DMS79 (cell line): ENCODE results near the gene THBS2.
"Not testable (repeated sequence)": the region's sequence is repeated elsewhere in the genome, so short reads cannot be mapped to it uniquely, and the experiment has no call there.

Experiments used
- DNase-seq: peaks from one replicate; lab custom pipeline; 2025; lab: John Stamatoyannopoulos, UW

THBS2 gene

GRCh38 chr6:169183233-169183632 is 70.4 kb downstream of the THBS2 start:
- DNase-seq = no peak

GRCh38 chr6:169179831-169180230 is 73.8 kb downstream of the THBS2 start:
- not testable (repeated sequence) for DNase-seq

DNA sequence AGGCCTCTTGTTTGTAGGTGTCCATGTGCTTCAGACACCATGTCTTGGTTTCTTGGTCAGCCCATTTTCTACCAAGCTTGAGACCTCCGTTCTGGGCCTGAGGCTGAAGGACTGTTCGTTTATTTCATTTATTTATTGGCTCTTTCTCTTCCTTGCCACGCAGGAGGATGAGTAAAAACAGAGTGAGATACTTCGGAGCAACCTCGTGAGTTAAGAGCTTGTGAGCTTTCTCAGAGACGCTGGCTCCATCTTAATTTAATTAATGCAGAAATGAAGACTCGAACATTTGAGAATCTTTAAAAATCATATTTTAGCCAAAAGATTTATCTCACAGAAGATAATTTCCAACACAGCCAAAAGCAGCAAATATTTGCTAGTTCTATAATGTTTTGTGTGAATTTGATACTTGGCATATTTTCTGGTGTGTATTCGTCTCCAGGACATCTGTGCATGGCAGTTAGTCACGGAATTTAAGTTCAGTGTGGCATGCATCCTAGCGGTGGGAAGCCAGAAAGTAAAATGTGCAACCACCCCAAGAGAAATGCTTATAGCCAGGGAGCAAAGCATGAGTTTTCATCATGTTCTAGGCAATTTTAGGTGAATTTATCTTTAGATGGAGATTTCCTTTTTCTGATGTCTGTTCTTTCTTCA is 76.0 kb downstream of the THBS2 start:
- no peak for DNase-seq

GRCh38 chr6:169176361-169176991 is 77.2 kb downstream of the THBS2 start:
- DNase-seq = no peak

DNA sequence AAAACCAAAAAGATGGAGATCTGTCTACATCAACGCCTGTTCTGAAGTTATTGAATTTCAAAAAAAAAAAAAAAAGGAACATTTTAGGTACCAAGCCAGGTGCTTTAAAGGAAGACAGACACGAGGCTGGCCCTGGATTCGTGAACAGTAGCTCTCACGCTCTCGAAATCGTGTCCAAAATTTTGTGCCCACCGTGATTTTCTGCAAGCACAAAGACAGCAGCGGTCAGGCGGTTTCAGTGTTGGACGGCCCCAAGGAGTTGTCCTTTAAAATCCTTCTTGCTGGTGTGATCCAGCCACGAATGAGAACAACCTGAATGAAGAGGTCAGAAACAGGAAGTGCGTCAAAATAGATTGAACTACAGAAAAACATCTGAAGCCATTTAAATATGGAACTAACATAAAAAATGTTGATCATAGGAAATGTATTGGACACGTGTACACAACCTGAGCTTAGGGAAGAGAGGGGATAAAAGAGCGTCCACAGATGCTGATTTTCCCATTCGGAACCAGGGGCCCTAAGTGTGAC is 78.2 kb downstream of the THBS2 start:
- DNase-seq = no peak

DNA sequence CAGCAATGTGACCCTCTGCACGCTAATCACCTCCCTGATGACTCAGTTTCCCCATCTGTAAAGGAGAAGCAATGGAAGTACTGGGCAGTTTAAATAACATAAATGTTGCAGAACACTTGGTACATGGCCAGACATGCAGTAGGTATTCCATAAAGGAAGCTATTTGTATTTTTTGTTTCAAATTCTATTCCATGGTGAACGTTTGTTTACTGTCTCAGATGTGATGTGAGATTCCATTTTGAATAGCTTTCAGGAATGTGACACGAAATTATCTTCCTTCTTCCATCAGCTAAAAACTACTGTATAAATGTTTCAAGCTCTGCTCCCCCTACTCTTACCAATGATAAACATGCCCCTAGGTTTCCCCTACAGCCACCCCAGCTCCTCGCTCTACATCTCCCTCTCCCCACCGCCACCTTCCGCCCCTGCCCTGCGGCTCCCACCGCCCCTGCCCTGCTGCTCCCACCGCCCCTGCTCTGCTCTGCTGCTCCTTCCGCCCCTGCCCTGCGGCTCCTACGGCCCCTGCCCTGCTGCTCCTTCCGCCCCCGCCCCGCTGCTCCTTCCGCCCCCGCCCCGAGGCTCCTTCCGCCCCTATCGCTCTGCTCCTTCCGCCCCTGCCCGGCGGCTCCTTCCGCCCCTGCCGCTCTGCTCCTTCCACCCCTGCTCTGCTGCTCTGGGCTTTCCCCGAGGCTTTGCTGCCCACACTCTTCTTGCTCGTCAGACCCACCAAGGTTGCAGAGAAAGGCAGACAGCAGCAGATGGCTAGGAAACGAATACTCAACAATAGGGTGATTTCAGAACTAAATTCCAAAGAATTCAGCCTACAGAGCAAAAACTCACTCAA is 78.9 kb downstream of the THBS2 start:
- DNase-seq = no peak

- no peak for DNase-seq
Observed at GRCh38 chr6:169173532-169174268, 79.9 kb downstream of the THBS2 start.

DNA sequence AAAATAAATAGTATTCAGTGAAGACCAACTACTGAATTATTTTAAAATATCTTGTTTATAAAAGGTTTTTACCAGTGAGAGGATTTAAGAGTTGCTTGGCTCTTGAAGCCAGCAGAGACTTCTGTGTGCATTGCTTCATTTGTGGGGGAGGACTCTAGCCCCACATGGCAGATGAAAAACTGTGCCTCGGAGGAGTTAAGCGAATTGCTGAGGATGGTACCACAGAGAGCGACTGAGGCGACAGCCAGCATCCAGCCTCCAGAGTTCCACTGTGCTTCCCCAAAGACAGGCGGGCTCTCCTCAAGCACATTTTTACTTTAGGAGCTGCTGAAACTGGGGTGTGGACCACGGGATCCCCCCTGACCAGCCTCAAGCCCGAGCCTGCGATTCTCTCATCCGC is 80.7 kb downstream of the THBS2 start:
- no peak for DNase-seq

- no peak for DNase-seq
Observed at GRCh38 chr6:169172456-169172855, 81.2 kb downstream of the THBS2 start.

DNA sequence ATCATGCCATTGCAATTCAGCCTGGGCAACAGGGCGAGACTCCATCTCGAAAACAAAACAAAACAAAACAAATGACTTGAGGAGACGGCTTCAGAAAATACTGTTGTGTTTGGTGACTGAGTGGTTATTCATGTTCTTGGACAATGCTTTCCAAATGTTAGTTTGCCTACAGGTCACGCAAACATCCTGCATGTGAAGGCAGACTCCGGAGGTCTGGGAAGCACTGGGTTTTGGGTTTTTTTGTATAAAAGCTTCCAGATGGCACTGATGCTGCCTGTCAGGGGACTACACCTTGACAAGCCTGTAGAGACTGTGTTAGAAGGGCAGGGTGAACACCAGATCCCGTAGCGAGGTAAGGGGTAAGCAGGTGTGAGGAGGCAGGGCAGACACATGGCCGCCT is 81.7 kb downstream of the THBS2 start:
- no peak for DNase-seq

- no peak for DNase-seq
Observed at GRCh38 chr6:169171016-169171415, 82.6 kb downstream of the THBS2 start.

DNA sequence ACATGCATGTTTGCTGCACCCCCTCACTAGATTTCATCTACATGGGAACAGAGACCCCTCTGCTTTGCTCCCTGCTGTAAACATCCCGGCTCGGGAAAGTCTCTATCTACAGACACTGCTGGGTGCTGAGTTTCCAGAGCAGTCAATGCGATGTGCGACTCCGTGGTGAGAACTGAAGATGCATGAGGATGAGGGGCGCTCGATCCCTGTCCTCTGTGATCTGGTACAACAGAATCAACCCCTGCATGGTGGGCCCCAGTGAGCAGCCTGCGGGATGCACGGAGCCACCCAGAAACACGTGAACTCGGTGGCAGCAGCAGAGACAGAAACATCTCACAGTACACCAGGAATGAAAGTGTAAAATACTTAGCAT is 83.1 kb downstream of the THBS2 start:
- no peak for DNase-seq

DNA sequence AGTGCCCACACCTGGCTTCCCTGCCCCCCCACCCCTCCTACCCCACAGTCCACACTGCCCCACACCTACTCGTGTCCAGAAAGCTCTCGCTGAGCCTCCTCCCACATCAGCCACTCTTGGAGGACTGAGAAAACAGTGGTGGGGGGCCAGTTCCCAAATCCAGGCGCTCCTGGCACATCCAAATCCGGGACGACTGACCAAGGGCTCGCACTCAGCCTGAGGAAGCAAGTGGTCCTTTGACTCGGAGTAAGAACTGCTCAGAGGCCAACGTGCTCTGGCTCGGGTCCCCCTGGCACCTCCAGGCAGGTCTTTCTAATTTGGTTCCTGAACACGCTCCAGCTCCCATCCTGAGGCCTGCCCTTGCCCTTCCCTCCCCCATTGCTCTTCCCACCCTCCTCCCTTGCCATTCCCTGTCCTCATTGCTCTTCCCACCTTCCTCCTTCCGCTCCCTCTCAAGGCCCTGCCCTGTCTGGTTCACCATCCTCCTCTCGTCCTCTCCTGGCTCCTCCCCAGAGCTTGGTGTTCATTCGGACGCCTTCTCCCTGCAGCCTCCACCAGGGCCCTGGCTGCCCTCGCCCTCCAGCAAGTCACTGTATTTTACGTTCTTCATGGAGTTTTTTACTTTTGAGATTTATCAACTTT is 83.6 kb downstream of the THBS2 start:
- DNase-seq = no peak

DNA sequence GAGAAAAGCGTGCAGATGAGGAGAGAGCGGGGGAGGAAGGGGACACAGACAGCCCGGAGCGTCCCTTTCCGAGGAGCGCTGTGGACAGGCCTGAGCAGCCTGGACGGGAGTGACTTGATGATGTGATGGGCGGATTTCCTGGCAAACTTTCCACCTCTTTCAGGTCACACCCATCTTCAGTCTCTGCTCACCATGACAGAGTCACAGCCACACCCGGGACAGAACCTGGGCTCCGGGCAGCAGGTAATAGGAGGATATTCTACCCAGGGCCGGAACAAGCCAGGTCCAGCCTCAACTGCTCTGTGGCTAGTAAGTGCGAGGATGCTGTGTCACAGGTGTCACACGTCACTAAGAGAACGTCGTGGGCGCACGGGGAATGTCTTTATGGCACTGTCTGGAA is 84.3 kb downstream of the THBS2 start:
- DNase-seq = no peak

DNA sequence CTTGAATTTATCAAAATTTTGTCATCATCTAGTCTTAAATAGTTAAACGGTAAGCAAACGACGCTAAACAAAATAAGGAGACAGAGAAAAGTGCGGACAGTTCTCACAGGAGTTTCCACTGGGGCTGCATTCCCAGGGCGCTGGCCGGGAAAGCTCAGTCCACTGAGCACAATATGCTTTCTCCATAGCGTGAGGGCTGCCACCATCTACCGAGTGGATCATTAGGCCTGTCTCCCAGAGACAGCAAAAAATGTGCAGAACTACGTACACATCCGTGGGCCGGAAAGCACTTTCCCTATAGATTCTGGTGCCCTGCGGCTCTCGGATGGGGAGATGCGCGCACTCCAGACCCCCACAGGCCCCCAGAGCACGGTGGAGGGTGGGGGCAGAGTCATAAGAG is 84.9 kb downstream of the THBS2 start:
- DNase-seq = no peak

GRCh38 chr6:169168302-169168630 is 85.4 kb downstream of the THBS2 start:
- no peak for DNase-seq

- DNase-seq = no peak
Observed at GRCh38 chr6:169167581-169168301, 85.9 kb downstream of the THBS2 start.

GRCh38 chr6:169166896-169167580 is 86.6 kb downstream of the THBS2 start:
- DNase-seq = no peak
